Measurements from ENCODE around the gene TATDN2. TPM values are rescaled to one million over a fixed set of nuclear protein-coding genes. Genes with fewer than 3 reads are reported as not detected.

Gene TATDN2
- total and polyA plus RNA-seq, 9 of the 15 experiments (the other 6 are each of a cell fraction or from before 2014, with no cell fraction given) = 5.2 to 44.7 (median 25.8) TPM

GRCh38 chr3:10226293-10226692 lies 22.0 kb upstream of the TATDN2 start:
- ChIA-PET POLR2A (interaction anchor here (0.9 kb wide), 2 partner anchors 13 to 22 kb away, joined by 3 to 4 read pairs; partner anchors contain the start of gene TATDN2), CTCF (ENCODE audit: low intra/inter-chr PET ratio) (no interaction called here)
- no peaks in the 10 kb centered on the region for H3K36me3 ChIP-seq (ENCODE audit: control insufficient read depth, insufficient read depth, low read length)
- H3K9me1 ChIP-seq (ENCODE audit: control insufficient read depth, insufficient read depth, low read length) = no peaks in the 10 kb centered on the region
- no peak for DNase-seq (ENCODE audit: extremely low read depth in 1 of 4, low spot score in 3 of 4)
- H3K4me3 ChIP-seq = no peak overlapping the region
- no peaks in the 10 kb centered on the region for H3K79me2 ChIP-seq (ENCODE audit: control insufficient read depth, insufficient read depth, low read length)
- TF ChIP-seq FOXJ2 (tag; IDR thresholded peaks at IDR 0.05) (no peak), RAD21 (CRISPR knock-in tag; conservative IDR thresholded peaks at IDR 0.05 in 1 of 2, IDR thresholded peaks at IDR 0.05 in 1 of 2) (no peak), KLF16 (IDR thresholded peaks at IDR 0.05) (no peak), CBX5 (IDR thresholded peaks at IDR 0.05; ENCODE audit: borderline replicate concordance, low read depth) (no peak), PTBP1 (IDR thresholded peaks at IDR 0.05; ENCODE audit: low read depth, low read length) (no peak), PRPF4 (IDR thresholded peaks at IDR 0.05; ENCODE audit: insufficient read depth, low read depth, low read length, poor library complexity, severe bottlenecking) (no peak), C11orf30 (IDR thresholded peaks at IDR 0.05; ENCODE audit: low read depth) (no peak), TAL1 (IDR thresholded peaks at IDR 0.05) (no peak), ZFX (CRISPR knock-in tag; IDR thresholded peaks at IDR 0.05) (no peak), CC2D1A (IDR thresholded peaks at IDR 0.05) (no peak), TRIM28 (IDR thresholded peaks at IDR 0.05) (no peak), SIN3B (IDR thresholded peaks at IDR 0.05; ENCODE audit: low read depth) (no peak), ZNF561 (CRISPR knock-in tag; conservative IDR thresholded peaks at IDR 0.05) (no peak), EGR1 (conservative IDR thresholded peaks at IDR 0.05) (no peak), POLR2AphosphoS5 (IDR thresholded peaks at IDR 0.05; ENCODE audit: control insufficient read depth, insufficient read depth, low read depth, low read length) (no peak), NONO (IDR thresholded peaks at IDR 0.05; ENCODE audit: low read depth in 2 of 2, low read length in 1 of 2) (no peak), IFI16 (CRISPR knock-in tag; IDR thresholded peaks at IDR 0.05) (no peak), RBM39 (optimal IDR thresholded peaks at IDR 0.05; ENCODE audit: low read depth, low read length) (no peak)
- H3K9me3 ChIP-seq (replicated peaks; ENCODE audit: control insufficient read depth, insufficient read depth, low read depth, low read length) = no peaks in the 10 kb centered on the region
- in situ Hi-C loops (cut with MboI) = no loop called here
- H3K4me1 ChIP-seq (replicated peaks in 1 of 2; ENCODE audit: control insufficient read depth in 2 of 2, insufficient read depth in 2 of 2, low read length in 2 of 2) = peaks cover 0 to 3% of the 10 kb centered on the region in 2 experiments; a peak in 2 of 5 replicates
- no peak overlapping the region for H3K27ac ChIP-seq (ENCODE audit: extremely low read depth, low read depth, low read length)
- WGBS (ENCODE audit: insufficient coverage, low coverage, missing lambda C conversion rate) = 43% methylated on average over 10 of the region's 10 CpGs
- H2AFZ ChIP-seq (ENCODE audit: low read depth, low read length) = no peak overlapping the region
- BruUV-seq (replicated peaks) = no TSS peak
- H3K4me2 ChIP-seq (ENCODE audit: insufficient read depth, low read length) = no peak overlapping the region
- intact Hi-C loops (cut with micrococcal nuclease) = loop anchor here (10.0 kb wide), 1 partner anchor 291 kb away; the partner anchor contains the start of gene CRELD1
- no peaks in the 10 kb centered on the region for H3K27me3 ChIP-seq (ENCODE audit: control insufficient read depth in 2 of 2, insufficient read depth in 2 of 2, low read length in 2 of 2)
- H3K9ac ChIP-seq (ENCODE audit: insufficient read depth in 1 of 2, low read depth in 2 of 2, low read length in 2 of 2) = no peak overlapping the region
- no peak for FAIRE-seq
- no peak for ATAC-seq
- H4K20me1 ChIP-seq (replicated peaks; ENCODE audit: control insufficient read depth, insufficient read depth, low read length) = no peaks in the 10 kb centered on the region

Data from K562 (cell line).